DND-41 (cell line): ENCODE results near the gene COL4A2.

Experiments
- ATAC-seq: fragments of 200-7000 bp; cut with Tn5 transposase; 3 replicates; pipeline ENCODE4 v1.9.1; 2021; ENCODE audit warnings: low read depth; ENCODE audit not compliant: insufficient read depth
- DNase-seq: peaks from one replicate; pipeline ENCODE4 v3.0.0-alpha.2; 2020
- H2AFZ ChIP-seq: 2 replicates; pipeline ENCODE4 v1.6.0; 2012; ENCODE audit warnings: low read depth, low read length
- H3K27ac ChIP-seq: 2 replicates; pipeline ENCODE4 v1.5.1; 2012; ENCODE audit warnings: low read length, inconsistent platforms
- H3K27me3 ChIP-seq: fragments of 200-600 bp; sonication (generic); 2 replicates; pipeline ENCODE4 v1.6.0; 2012; ENCODE audit warnings: low read length, mild to moderate bottlenecking, inconsistent platforms; ENCODE audit not compliant: insufficient read depth, poor library complexity
- H3K36me3 ChIP-seq: 2 replicates; pipeline ENCODE4 v1.5.1; 2012; ENCODE audit warnings: low read length, inconsistent platforms; ENCODE audit not compliant: insufficient read depth
- H3K4me1 ChIP-seq: 2 replicates; pipeline ENCODE4 v1.5.1; 2012; ENCODE audit warnings: mild to moderate bottlenecking, low read length; ENCODE audit not compliant: insufficient read depth
- H3K4me2 ChIP-seq: 2 replicates; pipeline ENCODE4 v1.6.0; 2012; ENCODE audit warnings: mild to moderate bottlenecking, moderate library complexity, low read length, inconsistent platforms; ENCODE audit not compliant: insufficient read depth
- H3K4me3 ChIP-seq, 2 experiments: fragments of 200-600 bp in 1 of 2; shearing (Covaris generic) in 1 of 2; 2 replicates each; pipeline ENCODE4 v1.5.1; 2012 to 2016; ENCODE audit warnings: inconsistent platforms in 2 of 2, low read length in 2 of 2, mild to moderate bottlenecking in 2 of 2, low read depth in 1 of 2, moderate library complexity in 1 of 2
- H3K79me2 ChIP-seq: 2 replicates; pipeline ENCODE4 v1.6.0; 2012; ENCODE audit warnings: low read length, inconsistent platforms; ENCODE audit not compliant: insufficient read depth
- H3K9ac ChIP-seq: 2 replicates; pipeline ENCODE4 v1.6.0; 2012; ENCODE audit warnings: low read depth, mild to moderate bottlenecking, inconsistent platforms, low read length, moderate library complexity
- H3K9me3 ChIP-seq: 2 replicates; pipeline ENCODE4 v1.5.1; 2012; ENCODE audit warnings: low read length, moderate library complexity, mild to moderate bottlenecking, inconsistent platforms; ENCODE audit not compliant: insufficient read depth, severe bottlenecking
- H4K20me1 ChIP-seq: 2 replicates; pipeline ENCODE4 v1.6.0; 2012; ENCODE audit warnings: low read length; ENCODE audit not compliant: insufficient read depth
- EZH2 ChIP-seq: IDR thresholded peaks from 3 replicates; pipeline ENCODE4 v1.6.1; 2012; ENCODE audit warnings: borderline replicate concordance, low read depth, mild to moderate bottlenecking, moderate library complexity, low read length, inconsistent platforms; ENCODE audit not compliant: severe bottlenecking
- TF ChIP-seq, protein P1 (sequence below): IDR thresholded peaks from 2 replicates; pipeline ENCODE4 v1.5.1; 2012; ENCODE audit warnings: borderline replicate concordance, low read length, moderate library complexity, mild to moderate bottlenecking; ENCODE audit not compliant: poor library complexity, severe bottlenecking; ENCODE audit errors: extremely low read depth

COL4A2 gene

GRCh38 chr13:110306960-110307766 lies at the start of gene COL4A2, which contains the start of gene COL4A1:
TSS of gene COL4A2 (plus strand) at chr13:110307284. CDS start at chr13:110307904, 620 bp downstream.
TSS of gene COL4A1 (minus strand) at chr13:110307157. CDS start at chr13:110307027, 130 bp downstream.
- no peak for DNase-seq
- H2AFZ ChIP-seq = no peak within 1 kb of the TSS
- no peak within 1 kb of the TSS for H3K27ac ChIP-seq
- no peaks in the 10 kb centered on the region for H3K4me1 ChIP-seq
- 0 out of 2 replicates have a peak, but pooled peaks cover 6% of the 10 kb centered on the region for H4K20me1 ChIP-seq
- H3K4me2 ChIP-seq = no peak within 1 kb of the TSS
- H3K27me3 ChIP-seq = peaks cover 51% of the 10 kb centered on the region
- H3K9ac ChIP-seq = no peak within 1 kb of the TSS
- no peak for ATAC-seq
- H3K36me3 ChIP-seq = no peaks in the 10 kb centered on the region
- no peaks in the 10 kb centered on the region for H3K79me2 ChIP-seq
- no peak for TF ChIP-seq EZH2
- TF ChIP-seq, protein P1, sequence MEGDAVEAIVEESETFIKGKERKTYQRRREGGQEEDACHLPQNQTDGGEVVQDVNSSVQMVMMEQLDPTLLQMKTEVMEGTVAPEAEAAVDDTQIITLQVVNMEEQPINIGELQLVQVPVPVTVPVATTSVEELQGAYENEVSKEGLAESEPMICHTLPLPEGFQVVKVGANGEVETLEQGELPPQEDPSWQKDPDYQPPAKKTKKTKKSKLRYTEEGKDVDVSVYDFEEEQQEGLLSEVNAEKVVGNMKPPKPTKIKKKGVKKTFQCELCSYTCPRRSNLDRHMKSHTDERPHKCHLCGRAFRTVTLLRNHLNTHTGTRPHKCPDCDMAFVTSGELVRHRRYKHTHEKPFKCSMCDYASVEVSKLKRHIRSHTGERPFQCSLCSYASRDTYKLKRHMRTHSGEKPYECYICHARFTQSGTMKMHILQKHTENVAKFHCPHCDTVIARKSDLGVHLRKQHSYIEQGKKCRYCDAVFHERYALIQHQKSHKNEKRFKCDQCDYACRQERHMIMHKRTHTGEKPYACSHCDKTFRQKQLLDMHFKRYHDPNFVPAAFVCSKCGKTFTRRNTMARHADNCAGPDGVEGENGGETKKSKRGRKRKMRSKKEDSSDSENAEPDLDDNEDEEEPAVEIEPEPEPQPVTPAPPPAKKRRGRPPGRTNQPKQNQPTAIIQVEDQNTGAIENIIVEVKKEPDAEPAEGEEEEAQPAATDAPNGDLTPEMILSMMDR = no peak
- no peaks in the 10 kb centered on the region for H3K9me3 ChIP-seq
- no peak within 1 kb of the TSS for H3K4me3 ChIP-seq

- H4K20me1 ChIP-seq = peaks cover 5% of the 10 kb centered on the region; the same call in 1 of the 2 replicates
- no peaks in the 10 kb centered on the region for H3K79me2 ChIP-seq
- H3K27ac ChIP-seq = no peak overlapping the region
- H3K9me3 ChIP-seq = no peaks in the 10 kb centered on the region
- no peaks in the 10 kb centered on the region for H3K4me1 ChIP-seq
- no peak overlapping the region for H2AFZ ChIP-seq
- no peak overlapping the region for H3K9ac ChIP-seq
- H3K36me3 ChIP-seq = no peaks in the 10 kb centered on the region
- H3K4me2 ChIP-seq = no peak overlapping the region
- ATAC-seq (no peak), DNase-seq (no peak)
- no peak for TF ChIP-seq EZH2
- TF ChIP-seq, protein P1 = no peak
- no peak overlapping the region for H3K4me3 ChIP-seq
- H3K27me3 ChIP-seq = peaks cover 7% of the 10 kb centered on the region
These were observed 49.7 kb upstream of the COL4A2 start for GRCh38 chr13:110257408-110257807.

GRCh38 chr13:110258876-110259631 lies 48.0 kb upstream of the COL4A2 start:
- H3K4me2 ChIP-seq = no peak overlapping the region
- H4K20me1 ChIP-seq = peaks cover 5% of the 10 kb centered on the region; the same call in 1 of the 2 replicates
- H3K27ac ChIP-seq = no peak overlapping the region
- no peaks in the 10 kb centered on the region for H3K36me3 ChIP-seq
- H2AFZ ChIP-seq = no peak overlapping the region
- TF ChIP-seq EZH2 = no peak
- TF ChIP-seq, protein P1 = no peak
- H3K27me3 ChIP-seq = peaks cover 21% of the 10 kb centered on the region
- no peaks in the 10 kb centered on the region for H3K9me3 ChIP-seq
- H3K4me3 ChIP-seq = no peak overlapping the region
- no peak for ATAC-seq
- H3K9ac ChIP-seq = no peak overlapping the region
- no peaks in the 10 kb centered on the region for H3K79me2 ChIP-seq
- no peak for DNase-seq
- no peaks in the 10 kb centered on the region for H3K4me1 ChIP-seq
